Transverse colon (tissue), 4 donors: ENCODE data around the gene RFX3. TPM values are rescaled to one million over a fixed set of nuclear protein-coding genes. Genes with fewer than 3 reads are reported as not detected.

Experiments used
- DNase-seq: peaks from one replicate; pipeline ENCODE4 v3.0.0-alpha.2; 2019
- H3K27ac ChIP-seq, 4 donors: fragments of 200-600 bp; sonication (generic); 2 replicates each; pipeline ENCODE4 v1.5.1; 2016 to 2018; ENCODE audit warnings: inconsistent platforms in 4 of 4
- H3K27me3 ChIP-seq: fragments of 200-600 bp; sonication (generic); 2 replicates; pipeline ENCODE4 v1.5.1; 2017; ENCODE audit warnings: inconsistent platforms
- H3K36me3 ChIP-seq, 4 donors: fragments of 200-600 bp; sonication (generic); 2 replicates each; pipeline ENCODE4 v1.5.1; 2017 to 2019; ENCODE audit warnings: inconsistent platforms in 4 of 4
- H3K4me1 ChIP-seq, 4 donors: fragments of 200-600 bp; sonication (generic); 2 replicates each; pipeline ENCODE4 v1.5.1; 2017 to 2020; ENCODE audit warnings: inconsistent platforms in 4 of 4
- H3K4me3 ChIP-seq, 4 donors: fragments of 200-600 bp; sonication (generic); 1 replicate in 1 of 4; 2 replicates in 3 of 4; pipeline versions ENCODE4 v1.5.1 to v1.6.1; 2017 to 2019; ENCODE audit warnings: inconsistent platforms in 4 of 4
- H3K9me3 ChIP-seq, 2 donors: fragments of 200-600 bp; sonication (generic); 2 replicates each; pipeline ENCODE4 v1.5.1; 2017 to 2019; ENCODE audit warnings: inconsistent platforms in 2 of 2
- CTCF ChIP-seq, 5 experiments: fragments of 200-600 bp in 3 of 5; fragments of 450-650 bp in 2 of 5; sonication (generic) in 3 of 5; IDR thresholded peaks; 1 replicate in 2 of 5; 2 replicates in 3 of 5; pipeline ENCODE4 v1.5.1; 2016 to 2017; ENCODE audit warnings: antibody characterized with exemption in 5 of 5, inconsistent platforms in 3 of 5, mild to moderate bottlenecking in 2 of 5, moderate library complexity in 1 of 5
- EP300 ChIP-seq: sonication (generic); formaldehyde crosslinking; IDR thresholded peaks from one replicate; pipeline ENCODE4 v1.6.1; 2017; ENCODE audit warnings: antibody characterized with exemption, low read depth
- POLR2A ChIP-seq: fragments of 450-650 bp; IDR thresholded peaks from one replicate; pipeline ENCODE4 v1.6.1; 2016; ENCODE audit warnings: antibody characterized with exemption, mild to moderate bottlenecking, moderate library complexity
- POLR2AphosphoS5 ChIP-seq, 3 donors: sonication (generic); formaldehyde crosslinking; IDR thresholded peaks; one replicate each; pipeline ENCODE4 v1.6.1; 2016; ENCODE audit warnings: antibody characterized with exemption in 3 of 3
- WGBS, 2 donors: methylation state at CpG; one replicate each; pipeline ENCODE4 v1.1.5; 2018; ENCODE audit warnings: low coverage in 1 of 2; 5-methylcytosine and 5-hydroxymethylcytosine counted together
- in situ Hi-C, 4 donors: fragments of 200-750 bp; cut with MboI; loops; one replicate each; pipeline versions ENCODE4 v1.15.0 to v1.15.1; 2017; ENCODE audit warnings: low sequenced_read_pairs in 3 of 4, low pct_ligation_motif_present in 1 of 4, low pct_unique_long_range_greater_than_20kb in 1 of 4
- intact Hi-C: fragments of 100-400 bp; cut with DNase I; formaldehyde crosslinking; loops from one replicate; pipeline ENCODE4 v1.15.1; 2023; ENCODE audit warnings: low total_unique reads
- total RNA-seq, 4 donors: library from RNA; depleted of rRNA; stranded (reverse); fragments of >200 nt; gene quantifications; one replicate each; pipeline ENCODE4 v1.1.0, GENCODE V29; 2016

RFX3 gene
- total RNA-seq, 4 donors from 2014 or later = 3.5 to 21.9 (median 7.1) TPM

DNA sequence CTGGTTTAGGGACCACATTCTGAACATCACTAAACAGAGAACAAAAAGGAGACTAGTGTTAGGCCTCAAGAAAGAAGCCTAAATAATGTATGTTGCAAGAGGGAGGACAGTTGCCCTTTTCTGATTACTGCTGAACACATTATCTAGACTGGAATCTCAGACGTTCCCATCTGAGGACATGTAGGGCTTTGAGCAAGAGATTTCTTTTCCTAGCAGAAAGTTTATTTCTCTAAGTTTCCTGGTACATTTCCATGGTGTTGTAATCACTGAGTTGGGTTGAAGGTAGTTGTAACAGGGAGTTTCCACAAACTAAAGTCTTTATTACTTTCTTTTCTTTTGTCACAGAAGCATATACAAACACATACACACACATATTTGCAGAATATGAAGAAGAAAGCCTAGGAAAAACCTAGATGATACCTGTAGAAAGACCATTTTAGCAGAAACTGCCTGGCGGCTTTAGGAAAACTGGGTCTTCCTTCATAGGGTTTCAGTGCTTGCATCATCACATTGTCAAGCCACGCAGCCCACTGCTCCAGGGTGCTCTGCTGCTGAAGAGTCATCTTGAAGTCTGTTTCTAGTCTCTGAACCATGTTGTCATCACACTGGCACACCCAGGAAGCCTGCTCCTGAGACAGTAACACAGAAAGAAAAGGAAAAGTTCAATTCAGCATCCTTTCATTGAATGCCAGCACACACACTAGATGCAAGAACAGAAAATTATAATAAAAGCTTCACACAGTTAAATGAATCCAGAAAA, 269.1 kb downstream of the RFX3 start:
- no peak for DNase-seq
- intact Hi-C loops = no loop called here
- in situ Hi-C loops = no loop called here
- Histone ChIP-seq H3K4me3 (no peak overlapping the region), H3K36me3 (peaks cover 0 to 12% (median 2%) of the 10 kb centered on the region in 4 donors), H3K4me1 (no peaks in the 10 kb centered on the region), H3K27ac (no peak overlapping the region), H3K27me3 (no peaks in the 10 kb centered on the region), H3K9me3 (no peaks in the 10 kb centered on the region)
- 92 to 93% methylated on average over 3 of the region's 3 CpGs for WGBS, 2 donors
- TF ChIP-seq POLR2AphosphoS5 (IDR thresholded peaks at IDR 0.05) (no peak), CTCF (IDR thresholded peaks at IDR 0.05) (no peak), POLR2A (no peak), EP300 (no peak)

- H3K4me3 ChIP-seq = no peak overlapping the region
- H3K4me1 ChIP-seq = no peaks in the 10 kb centered on the region
- in situ Hi-C loops (no loop called here), intact Hi-C loops (no loop called here)
- no peak for DNase-seq
- WGBS, 2 donors = 96 to 100% methylated on average over 2 of the region's 2 CpGs
- TF ChIP-seq POLR2AphosphoS5 (IDR thresholded peaks at IDR 0.05) = no peak
- no peak for TF ChIP-seq EP300
- no peak for TF ChIP-seq CTCF (IDR thresholded peaks at IDR 0.05)
- TF ChIP-seq POLR2A = no peak
- H3K36me3 ChIP-seq = peaks cover 0 to 7% (median under 1%) of the 10 kb centered on the region in 4 donors
- H3K27me3 ChIP-seq = no peaks in the 10 kb centered on the region
- H3K27ac ChIP-seq = no peak overlapping the region
- H3K9me3 ChIP-seq = no peaks in the 10 kb centered on the region
These were observed 274.5 kb downstream of the RFX3 start for GRCh38 chr9:3251309-3251708.

GRCh38 chr9:3250741-3251140, 275.1 kb downstream of the RFX3 start:
- H3K27me3 ChIP-seq = no peaks in the 10 kb centered on the region
- in situ Hi-C loops (no loop called here), intact Hi-C loops (no loop called here)
- WGBS, 2 donors = 78 to 80% methylated on average over 4 of the region's 4 CpGs
- TF ChIP-seq POLR2AphosphoS5 (IDR thresholded peaks at IDR 0.05) (no peak), CTCF (IDR thresholded peaks at IDR 0.05) (no peak), POLR2A (no peak), EP300 (no peak)
- H3K27ac ChIP-seq = no peak overlapping the region
- H3K9me3 ChIP-seq = no peaks in the 10 kb centered on the region
- DNase-seq = no peak
- H3K36me3 ChIP-seq = peaks cover 0 to 6% (median 0%) of the 10 kb centered on the region in 4 donors
- no peak overlapping the region for H3K4me3 ChIP-seq
- H3K4me1 ChIP-seq = no peaks in the 10 kb centered on the region

DNA sequence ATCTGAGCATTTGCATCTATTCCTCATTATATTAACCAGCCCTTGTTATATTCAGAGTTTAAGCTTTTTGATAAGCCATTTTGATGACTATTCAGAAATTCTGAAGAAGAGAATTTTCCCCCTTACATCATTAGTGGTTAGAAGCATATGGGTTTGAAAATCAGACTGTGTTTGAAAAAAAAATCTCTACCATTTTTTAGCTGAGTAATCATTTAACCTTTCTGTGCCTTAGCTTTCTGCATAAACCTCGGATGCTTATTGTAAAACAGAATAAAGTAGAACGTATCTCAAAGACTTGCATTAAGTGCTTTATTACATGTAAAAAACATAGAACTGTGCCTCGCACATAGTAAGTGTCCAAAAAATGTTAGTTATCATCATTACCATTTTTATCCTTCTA, 278.6 kb downstream of the RFX3 start:
- H3K27ac ChIP-seq = no peak overlapping the region
- H3K27me3 ChIP-seq = no peaks in the 10 kb centered on the region
- WGBS, 2 donors = 93 to 95% methylated on average over 3 of the region's 3 CpGs
- H3K9me3 ChIP-seq = no peaks in the 10 kb centered on the region
- DNase-seq = no peak
- no peak overlapping the region for H3K4me3 ChIP-seq
- intact Hi-C loops (no loop called here), in situ Hi-C loops (loop anchor here in 3 of 4 donors (25.0 kb wide), 2 partner anchors 190 to 1115 kb away; no protein-coding TSS in a partner anchor)
- TF ChIP-seq POLR2A = no peak
- H3K36me3 ChIP-seq = peaks cover 0 to 6% (median 0%) of the 10 kb centered on the region in 4 donors
- no peaks in the 10 kb centered on the region for H3K4me1 ChIP-seq
